ENCODE measurements around the gene MPV17. TPM values are rescaled to one million over a fixed set of nuclear protein-coding genes. Genes with fewer than 3 reads are reported as not detected.
"Not testable (repeated sequence)": the region's sequence is repeated elsewhere in the genome, so short reads cannot be mapped to it uniquely, and the experiment has no call there.

MPV17 gene
- total RNA-seq, 1 donor from 2014 or later, result 27.9 TPM

DNA sequence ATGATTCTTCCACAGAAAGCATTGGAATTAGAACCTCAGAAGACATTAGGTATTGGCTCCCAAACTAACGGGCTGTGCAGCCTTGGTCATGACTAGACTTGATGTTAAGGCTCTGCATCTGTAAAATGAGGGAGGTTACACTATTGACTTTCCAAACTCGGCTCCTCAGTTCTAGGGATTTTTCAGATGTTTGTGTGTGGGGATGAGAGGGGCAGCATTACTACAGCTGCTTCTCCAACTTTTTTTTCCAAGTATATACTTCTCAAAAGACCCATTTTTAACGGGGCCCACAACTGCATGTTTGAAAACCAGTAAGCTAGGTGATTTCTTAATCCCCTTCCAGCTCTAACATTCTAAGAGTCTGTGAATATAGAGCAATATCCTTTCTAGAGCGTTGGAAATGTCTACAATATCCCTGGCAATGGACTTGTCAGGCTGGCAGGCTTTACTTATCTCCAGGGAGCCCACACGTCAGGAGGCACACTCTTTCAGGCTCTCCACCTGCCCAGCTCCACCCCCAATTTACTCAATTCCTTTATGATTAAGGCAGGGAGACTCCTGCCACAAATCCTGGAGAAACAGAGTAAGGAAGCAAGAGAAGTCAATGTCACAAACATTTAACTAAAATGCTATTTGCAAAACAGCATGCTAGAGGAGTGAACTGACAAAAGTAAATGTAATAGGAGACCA lies 844 bp upstream of the MPV17 start:
- DNase-seq (ENCODE audit: low spot score), result no peak

DNA sequence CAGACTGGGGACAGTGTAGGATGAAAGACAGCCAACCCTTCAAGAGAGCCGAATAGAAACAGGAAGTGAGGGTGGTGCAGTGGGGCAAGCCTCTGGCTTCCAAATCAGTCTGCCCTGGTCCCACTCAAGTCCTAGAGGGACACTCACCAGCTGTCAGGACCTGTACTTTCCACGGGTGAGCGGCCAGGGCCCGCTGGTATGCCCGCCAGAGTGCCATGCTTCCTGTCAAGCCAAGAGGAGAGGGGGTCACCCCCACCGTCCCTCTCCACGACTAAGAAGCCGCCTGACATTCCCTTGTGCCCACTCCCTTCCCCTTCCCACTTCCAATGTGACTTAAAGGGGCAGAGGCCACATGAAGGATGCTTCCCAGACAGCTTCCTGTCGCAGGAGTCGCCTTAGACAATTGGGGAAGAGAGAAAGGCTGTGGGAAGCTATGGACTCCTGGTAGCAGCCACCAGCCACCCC lies 564 bp downstream of the MPV17 start:
- DNase-seq (ENCODE audit: low spot score), result no peak

DNA sequence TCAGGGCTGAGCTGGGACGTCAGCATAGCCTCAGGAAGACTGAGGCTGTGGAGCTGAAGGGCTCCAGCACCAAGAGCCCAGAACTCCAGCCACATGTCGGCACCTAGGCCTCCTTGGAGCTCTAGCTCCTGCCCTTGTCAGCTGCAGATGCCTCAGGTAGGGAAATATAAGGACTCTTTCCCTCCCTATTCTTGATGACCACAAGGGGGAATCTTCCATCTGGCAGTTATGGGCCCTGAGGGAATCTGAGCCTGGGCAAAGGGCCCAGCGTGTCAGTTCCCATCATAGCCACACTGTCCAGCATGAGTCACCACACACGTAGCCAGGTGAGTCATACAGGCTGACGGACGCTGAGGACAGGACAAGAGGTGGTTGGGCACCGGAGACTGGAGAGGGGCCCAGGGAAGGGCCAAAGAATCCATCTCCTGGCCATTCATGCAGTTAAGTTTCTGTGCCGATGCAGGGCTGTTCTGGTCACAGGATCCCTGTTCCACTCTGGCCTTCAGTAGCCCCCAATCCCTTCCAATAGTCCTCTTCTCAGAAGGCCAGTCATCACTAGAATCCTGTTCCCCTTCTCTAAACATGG lies 1.8 kb downstream of the MPV17 start:
- DNase-seq (ENCODE audit: low spot score), result peak; percentile 20

DNA sequence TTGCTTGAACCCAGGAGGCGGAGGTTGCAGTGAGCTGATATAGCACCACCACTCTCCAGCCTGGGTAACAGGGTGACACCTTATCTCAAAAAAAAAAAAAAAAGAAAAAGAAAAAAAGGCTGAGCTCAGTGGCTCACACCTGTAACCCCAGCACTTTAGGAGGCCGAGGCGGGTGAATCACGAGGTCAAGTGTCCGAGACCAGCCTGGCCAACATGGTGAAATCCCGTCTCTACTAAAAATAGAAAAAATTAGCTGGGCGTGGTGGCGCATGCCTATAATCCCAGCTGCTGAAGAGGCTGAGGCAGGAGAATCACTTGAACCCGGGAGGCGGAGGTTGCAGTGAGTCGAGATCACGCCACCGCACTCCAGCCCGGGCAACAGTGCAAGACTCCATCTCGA lies 3.1 kb downstream of the MPV17 start:
- not testable (repeated sequence) for DNase-seq (ENCODE audit: low spot score)

DNA sequence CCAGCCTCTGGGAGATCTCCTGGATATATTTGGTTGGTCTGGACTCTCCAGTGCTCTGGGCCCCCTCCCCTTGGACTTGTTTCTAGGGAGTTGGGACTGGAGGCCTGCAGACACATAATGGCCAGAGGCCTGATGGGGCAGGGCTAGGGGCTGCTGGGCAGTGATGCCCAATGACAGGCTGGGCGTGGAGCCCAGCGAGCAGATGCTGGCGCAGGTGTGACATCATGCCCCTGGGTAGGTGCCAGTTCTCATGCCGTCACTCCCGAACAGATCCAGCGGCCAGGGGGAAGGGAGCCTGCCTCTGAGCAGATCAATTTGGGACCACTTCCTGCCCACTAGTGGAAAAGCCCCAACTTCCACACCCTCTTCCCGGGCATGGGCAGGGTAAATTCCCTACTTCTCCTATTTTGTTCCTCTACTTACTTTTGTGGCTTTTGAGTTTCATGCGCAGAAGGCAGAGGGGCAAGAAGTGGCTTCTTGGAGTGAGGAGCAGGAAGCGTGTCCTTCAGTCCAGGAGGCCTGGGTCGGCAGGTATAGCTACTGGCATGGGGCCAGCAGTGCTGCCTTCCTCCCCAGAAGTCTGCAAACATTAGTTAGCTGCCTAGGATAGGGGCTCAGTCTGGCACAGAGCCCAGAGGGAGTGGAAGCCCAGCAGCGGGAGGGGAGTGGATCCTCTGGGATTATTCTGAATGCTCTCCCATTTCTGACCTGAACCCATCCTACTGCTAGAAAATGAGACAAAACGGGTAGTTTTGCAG lies 6.1 kb downstream of the MPV17 start:
- DNase-seq (ENCODE audit: low spot score), result no peak

DNA sequence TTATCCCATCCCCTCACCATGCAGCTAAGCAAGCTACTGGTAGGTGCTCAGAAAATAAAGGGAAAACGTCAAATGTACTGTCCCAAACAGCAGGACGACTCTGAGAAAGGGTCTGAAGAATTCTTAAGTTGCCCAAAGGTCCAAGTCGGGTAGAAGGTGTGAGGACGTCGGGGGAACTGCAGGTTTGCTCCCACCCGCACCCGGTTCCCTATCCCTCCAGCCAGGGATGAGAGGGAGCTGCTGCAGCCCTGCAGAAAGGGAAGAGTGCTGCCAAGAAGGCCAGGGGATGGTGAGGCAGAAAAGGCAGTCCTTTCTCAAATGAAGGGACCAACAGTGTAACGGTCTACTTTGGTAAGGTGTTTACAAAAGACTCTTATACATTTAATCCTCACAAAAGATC lies 7.8 kb downstream of the MPV17 start:
- no peak for DNase-seq (ENCODE audit: low spot score)

DNA sequence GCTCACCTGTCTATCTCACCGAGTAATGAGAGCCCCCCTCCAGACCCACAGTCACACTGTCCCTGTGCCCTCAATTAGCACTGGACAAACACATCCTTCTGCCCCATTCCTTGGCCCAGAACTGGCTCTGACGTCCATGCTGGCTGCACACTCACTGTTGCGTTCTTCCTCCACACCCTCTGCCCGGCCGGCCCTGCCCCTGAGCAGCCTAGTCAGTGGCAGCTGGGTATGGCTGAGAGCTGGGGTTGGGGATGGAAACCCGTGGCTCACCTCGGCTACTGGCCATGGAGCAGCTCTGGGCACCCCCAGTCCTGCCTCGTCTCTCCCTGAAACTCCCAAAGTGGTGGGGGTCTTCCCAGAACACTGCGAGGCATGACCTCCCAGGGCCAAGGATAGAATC lies 8.2 kb downstream of the MPV17 start:
- DNase-seq (ENCODE audit: low spot score), result no peak

DNA sequence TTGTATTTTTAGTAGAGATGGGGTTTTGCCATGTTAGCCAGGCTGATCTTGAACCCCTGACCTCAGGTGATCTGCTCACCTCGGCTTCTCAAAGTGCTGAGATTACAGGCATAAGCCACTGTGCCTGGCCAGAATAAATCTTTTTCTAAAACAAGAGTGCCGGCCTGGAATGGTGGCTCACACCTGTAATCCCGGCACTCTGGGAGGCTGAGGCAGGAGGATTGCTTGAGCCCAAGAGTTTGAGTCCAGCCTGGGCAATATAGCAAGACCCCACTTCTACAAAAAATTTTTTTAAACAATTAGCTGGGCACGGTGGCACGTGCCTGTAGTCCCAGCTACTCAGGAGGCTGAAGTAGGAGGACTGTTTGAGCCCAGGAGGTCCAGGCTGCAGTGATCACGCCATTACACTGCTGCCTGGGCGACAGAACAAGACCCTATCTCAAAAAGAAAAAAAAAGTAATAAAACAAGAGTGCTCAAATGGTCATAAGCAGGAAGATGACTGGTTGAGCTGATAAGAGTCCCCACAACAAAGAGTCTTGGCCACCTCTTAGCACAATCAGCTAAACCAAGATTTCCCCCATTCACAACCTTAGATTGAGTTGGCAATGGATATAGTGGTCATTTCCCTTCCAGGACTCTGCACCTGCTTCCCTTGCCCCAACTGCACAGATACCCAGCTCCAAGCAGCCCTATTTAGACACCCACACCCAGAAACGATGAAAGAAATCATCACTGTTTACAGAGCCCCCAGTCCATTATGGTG lies 8.8 kb downstream of the MPV17 start:
- DNase-seq (ENCODE audit: low spot score), result no peak

DNA sequence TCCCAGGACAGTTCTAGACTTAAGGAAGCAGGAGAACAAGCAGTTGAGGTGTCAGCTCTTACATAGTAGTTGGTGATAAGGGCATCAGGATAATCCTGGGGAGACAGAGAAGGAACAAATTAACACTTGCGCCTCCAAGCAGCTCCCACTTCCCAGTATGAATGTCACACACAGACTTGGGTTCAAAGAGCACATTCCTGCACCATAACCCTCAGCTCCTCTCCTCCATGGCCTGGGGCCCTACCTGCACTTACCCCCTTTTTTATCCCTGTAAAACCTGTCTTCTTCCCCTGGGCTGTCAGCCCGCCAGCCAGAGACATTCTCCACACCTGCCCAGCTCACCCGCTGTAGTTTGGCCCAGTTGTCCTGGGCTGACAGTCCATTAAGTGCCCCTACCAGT lies 10.7 kb downstream of the MPV17 start:
- no peak for DNase-seq (ENCODE audit: low spot score)

DNA sequence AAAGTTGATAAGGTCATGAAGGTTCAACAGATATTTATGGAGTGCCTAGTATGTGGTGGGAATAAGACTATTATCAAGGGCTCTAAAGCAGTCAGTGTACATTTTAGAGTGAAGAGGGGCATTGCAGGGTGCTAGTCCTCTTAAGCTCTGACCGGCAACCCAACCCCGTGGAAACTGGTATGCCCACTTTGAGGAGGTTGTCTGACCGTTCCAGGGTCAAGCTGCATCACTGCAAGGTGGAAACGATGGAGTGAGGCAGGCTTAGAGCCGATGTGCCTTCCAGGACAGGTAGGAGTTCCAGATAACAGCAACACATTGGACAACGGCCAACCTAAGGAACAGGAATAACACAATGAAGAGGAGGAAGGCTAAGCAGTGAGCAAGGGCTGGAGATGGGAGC lies 13.2 kb downstream of the MPV17 start:
- no peak for DNase-seq (ENCODE audit: low spot score)

DNA sequence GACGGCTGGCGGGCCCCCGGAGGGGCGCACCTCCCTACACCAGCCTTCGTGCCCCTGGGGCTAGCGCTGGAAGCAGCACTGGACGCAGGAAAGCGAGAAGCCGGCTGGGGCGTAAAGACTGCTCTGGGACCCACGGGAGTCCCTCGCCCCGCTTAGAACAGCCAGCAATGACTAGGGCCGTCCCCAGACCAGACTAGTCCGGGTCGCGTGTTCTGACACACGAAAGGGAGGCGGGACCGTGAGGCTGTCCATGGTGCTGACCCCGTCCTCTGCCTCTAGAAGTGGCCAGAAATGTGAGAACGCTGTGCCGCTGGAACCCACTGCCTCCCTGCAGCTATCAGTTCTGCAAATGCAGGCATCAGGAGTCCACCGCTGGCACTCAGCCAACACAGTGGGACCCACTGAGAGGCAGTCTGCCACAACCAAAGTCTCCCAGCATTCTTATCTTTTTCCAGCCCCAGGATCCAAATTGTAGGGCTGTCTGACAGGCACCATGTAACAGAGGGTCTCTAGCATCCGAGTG lies 14.5 kb downstream of the MPV17 start, which contains the start of gene UCN:
Gene UCN, minus strand, starts transcription at position 87 of the 523 bp plus-strand sequence. CDS start 550 bp downstream, outside the sequence.
- peak; percentile 58 for DNase-seq (ENCODE audit: low spot score)

DNA sequence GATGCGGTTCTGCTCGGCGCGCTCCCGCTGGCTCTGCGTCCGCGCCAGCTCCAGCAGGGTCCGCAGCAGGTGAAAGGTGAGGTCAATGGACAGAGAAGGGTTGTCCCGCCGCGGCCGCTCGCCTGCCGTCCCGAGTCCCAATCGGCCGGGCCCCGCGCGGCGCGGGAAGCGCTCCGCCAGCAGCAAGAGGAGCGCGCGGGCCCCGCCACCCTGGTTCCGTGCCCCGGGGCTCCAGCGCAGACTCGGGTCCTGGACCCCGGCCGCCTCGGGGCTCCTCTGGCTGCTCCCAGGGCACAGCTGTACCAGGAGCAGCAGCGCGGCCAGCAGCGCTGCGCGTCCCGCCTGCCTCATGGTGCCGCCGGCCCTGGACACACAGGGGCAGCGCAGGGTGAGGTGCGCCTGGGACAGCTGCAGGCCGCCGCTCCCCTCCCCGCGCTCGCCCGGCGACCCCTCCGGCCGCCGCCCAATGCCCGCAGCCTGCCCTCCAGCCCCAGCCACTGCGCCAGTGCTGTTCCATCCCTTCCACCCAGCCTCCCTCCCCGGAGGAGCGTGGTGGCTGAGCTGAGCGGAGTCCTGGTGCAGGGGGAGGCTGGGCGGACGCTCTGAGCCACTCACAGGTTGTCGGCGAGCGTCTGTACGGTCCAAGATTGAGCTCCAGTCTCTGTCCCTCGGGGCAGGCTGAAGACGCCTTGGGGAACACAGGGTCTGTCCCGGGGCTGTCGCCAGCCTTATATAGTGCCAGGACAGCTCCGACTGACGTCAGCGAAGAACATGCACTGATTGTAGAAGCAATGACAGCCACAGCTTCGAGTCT lies 15.1 kb downstream of the MPV17 start:
- DNase-seq (ENCODE audit: low spot score), result no peak

DNA sequence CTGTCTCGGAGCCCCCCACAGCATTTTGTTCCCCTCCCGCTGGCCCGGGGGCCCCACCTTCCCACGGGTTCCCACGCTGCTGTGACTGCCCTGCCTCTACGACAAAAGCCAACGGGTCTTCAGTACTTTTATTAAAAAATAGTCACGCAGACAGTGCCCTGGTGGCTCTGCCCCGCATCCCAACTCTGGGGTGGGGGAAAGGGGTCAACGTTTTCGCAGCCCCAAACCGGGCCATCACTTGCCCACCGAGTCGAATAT lies 15.7 kb downstream of the MPV17 start:
- DNase-seq (ENCODE audit: low spot score), result no peak

DNA sequence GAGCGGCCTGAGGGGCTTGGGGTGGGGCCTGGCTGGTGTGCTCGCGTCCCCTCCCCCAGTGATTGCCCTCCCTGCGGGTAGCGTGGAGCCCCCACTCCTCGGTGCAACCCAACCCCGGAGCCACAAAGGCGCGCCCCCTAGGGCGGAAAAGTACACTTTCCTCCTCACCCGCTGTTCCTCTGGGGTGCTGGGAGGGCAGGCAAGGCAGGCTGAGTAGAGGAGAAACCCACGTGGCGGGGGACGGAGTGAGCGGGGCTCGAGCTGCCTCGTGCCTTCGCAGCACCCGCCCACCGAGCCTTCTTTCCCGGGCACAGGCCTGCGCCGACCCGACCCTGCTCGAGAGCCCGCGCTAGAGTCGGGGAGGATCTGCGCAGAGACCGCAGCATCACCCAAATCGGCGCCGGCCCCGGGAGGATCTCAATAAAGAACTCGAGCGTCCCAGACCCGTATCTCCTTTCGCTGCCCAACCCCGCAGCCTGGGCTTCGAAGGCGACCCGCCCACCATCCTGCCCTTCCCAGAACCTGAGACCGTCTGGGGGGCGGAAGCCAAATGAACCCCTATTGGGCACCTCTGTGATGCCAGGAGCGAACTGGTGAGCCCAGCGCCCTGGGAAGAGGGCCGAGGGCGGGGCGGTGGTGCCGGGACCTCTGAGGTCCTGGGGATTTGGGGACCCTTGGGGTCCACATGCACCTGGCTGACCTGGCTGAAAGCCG lies 16.2 kb downstream of the MPV17 start:
- no peak for DNase-seq (ENCODE audit: low spot score)

DNA sequence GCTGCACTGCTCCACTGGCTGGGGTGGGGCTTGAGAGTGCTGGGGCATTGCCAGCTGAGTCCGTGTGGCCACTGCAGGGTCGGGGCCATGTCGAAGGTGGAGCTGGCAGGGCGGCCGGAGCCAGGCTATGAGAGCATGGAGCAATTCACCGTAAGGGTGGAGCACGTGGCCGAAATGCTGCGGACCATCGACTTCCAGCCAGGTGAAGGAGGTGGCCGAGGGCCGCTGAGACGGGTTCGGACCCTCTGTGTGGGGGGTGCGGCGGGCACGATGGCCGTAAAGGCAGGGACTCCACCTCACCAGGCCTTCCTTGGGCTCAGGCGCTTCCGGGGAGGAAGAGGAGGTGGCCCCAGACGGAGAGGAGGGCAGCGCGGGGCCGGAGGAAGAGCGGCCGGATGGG lies 16.8 kb downstream of the MPV17 start:
- DNase-seq (ENCODE audit: low spot score), result no peak

DNA sequence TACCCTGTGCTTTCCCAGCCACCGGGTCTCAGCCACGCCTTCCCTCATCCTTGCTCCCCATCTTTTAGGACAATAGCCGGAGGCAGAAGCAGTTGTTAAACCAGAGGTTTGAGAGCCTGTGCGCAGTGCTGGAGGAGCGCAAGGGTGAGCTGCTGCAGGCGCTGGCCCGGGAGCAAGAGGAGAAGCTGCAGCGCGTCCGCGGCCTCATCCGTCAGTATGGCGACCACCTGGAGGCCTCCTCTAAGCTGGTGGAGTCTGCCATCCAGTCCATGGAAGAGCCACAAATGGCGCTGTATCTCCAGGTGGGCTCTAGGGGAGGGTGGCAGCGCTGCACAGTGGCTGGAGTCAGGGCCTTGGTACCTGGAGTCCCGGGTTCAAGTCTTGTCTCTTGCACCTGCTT lies 17.4 kb downstream of the MPV17 start:
- DNase-seq (ENCODE audit: low spot score), result no peak

DNA sequence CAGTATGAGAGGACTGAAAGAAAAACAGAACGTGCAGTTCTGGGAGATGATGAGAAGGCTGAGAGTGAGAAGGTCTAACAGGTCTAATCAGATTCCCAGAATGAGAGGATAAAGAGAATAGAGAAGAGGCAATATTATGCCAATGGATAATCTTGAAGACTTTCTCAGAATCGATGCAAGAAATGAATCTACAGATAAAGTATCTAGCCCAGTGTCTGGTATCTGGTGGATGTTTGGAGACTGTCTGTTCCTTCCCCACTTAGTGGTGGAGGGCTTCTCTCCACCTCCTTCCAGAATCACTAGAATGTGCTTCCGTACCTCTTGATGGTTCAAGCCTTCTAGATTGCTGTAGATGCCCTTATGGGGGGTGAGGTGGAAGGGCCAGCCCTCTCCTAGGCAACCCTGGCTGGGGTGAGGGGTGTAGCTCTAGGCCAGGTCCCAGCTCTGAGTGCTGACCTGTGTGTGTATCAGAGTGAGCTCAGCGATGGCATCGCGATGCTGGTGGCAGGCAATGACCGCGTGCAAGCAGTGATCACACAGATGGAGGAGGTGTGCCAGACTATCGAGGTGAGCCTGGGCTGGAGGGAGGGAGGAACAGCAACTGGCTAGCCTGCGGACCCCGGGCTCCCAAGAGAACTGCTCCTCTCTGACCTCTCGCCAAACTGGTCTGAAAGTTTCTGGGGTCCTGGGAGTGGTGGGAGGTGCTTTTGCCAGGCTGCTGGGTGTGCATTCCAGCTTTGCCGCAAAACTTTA lies 18.2 kb downstream of the MPV17 start:
- no peak for DNase-seq (ENCODE audit: low spot score)

DNA sequence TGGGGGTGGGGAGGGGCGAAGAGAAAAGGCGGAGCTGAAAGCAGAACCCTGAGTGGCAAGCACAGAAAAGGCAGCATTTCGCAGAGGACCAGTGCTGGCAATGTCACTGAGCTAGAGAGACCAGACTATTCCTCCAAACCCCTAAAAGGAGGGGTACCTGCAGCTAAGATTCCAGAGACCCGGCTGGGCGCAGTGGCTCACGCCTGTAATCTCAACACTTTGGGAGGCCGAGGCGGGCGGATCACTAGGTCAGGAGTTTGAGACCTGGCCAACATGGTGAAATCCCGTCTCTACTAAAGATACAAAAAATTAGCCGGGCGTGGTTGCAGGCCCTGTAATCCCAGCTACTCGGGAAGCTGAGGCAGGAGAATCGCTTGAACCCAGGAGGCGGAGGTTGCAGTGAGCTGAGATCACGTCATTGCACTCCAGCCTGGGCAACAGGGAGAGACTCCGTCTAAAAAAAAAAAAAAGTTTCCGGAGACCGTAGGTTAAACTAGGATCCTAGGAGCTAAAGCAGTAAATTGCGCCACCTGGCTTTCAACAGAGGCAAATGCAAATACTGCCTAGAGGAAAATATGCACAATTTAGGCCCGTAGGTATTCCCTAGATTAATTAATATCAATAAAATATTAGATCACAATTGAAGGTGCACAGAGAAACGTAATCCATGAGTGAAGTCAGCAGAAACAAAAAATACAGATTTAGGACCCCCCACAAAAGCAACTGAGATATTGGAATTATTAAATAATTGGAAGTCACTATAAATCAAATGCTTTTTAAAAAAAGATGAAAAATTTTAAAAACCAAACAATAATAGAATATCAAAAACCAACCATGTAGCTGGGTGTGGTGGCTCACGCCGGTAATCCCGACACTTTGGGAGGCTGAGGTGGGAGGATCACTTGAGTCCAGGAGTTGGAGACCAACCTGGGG lies 19.5 kb downstream of the MPV17 start:
- DNase-seq (ENCODE audit: low spot score), result peak; percentile 62

DNA sequence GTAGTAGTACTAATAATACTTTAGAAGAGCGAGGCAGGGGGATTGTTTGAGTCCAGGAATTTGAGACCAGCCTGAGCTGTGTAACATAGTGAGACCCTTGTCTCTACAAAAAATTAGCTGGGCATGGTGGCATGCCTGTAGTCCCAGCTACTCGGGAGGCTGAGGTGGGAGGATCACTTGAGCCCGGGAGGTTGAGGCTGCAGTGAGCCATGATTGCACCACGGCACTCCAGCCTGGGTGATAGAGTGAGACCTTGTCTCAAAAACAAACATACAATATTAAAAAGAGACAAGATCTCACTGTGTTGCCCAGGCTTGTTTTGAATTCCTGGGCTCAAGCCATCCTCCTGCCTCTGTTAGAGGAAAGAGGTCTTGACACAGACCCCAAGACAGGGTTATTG lies 22.3 kb downstream of the MPV17 start:
- not testable (repeated sequence) for DNase-seq (ENCODE audit: low spot score)

Data from umbilical cord (tissue), 2 donors.